SK-N-DZ (cell line): ENCODE results near the gene CSDE1.
A peak's percentile ranks its signal among the peaks of the same experiment; 100 is the strongest.

ENCODE experiments used
- DNase-seq: peaks from one replicate; pipeline ENCODE4 v3.0.0-alpha.2; 2015; ENCODE audit warnings: low spot score

The CSDE1 gene

GRCh38 chr1:114750780-114751179 is 7.0 kb downstream of the CSDE1 start:
- DNase-seq, result no peak

- DNase-seq, result no peak
Observed at GRCh38 chr1:114749835-114750234, 7.9 kb downstream of the CSDE1 start.

GRCh38 chr1:114746450-114747121 is 11.2 kb downstream of the CSDE1 start:
- DNase-seq, result no peak

GRCh38 chr1:114745291-114745690 is 12.5 kb downstream of the CSDE1 start:
- no peak for DNase-seq

- no peak for DNase-seq
Observed at GRCh38 chr1:114741963-114742746, 15.6 kb downstream of the CSDE1 start.

- DNase-seq, result no peak
Observed at GRCh38 chr1:114740331-114740730, 17.5 kb downstream of the CSDE1 start.

- DNase-seq, result no peak
Observed at GRCh38 chr1:114737314-114737849, 20.4 kb downstream of the CSDE1 start.

GRCh38 chr1:114735479-114735878 is 22.3 kb downstream of the CSDE1 start:
- no peak for DNase-seq

GRCh38 chr1:114729782-114730181 is 28.0 kb downstream of the CSDE1 start:
- DNase-seq, result no peak

- DNase-seq, result no peak
Observed at GRCh38 chr1:114728553-114728952, 29.2 kb downstream of the CSDE1 start.

- no peak for DNase-seq
Observed at GRCh38 chr1:114725230-114725629, 32.6 kb downstream of the CSDE1 start.

- no peak for DNase-seq
Observed at GRCh38 chr1:114723915-114724314, 33.9 kb downstream of the CSDE1 start.

GRCh38 chr1:114723457-114723856 is 34.3 kb downstream of the CSDE1 start:
- no peak for DNase-seq

GRCh38 chr1:114720492-114720891 is 37.3 kb downstream of the CSDE1 start:
- no peak for DNase-seq

- no peak for DNase-seq
Observed at GRCh38 chr1:114719424-114719787, 38.4 kb downstream of the CSDE1 start.

- DNase-seq, result no peak
Observed at GRCh38 chr1:114718661-114719423, 38.9 kb downstream of the CSDE1 start.

GRCh38 chr1:114716304-114717170 is 41.2 kb downstream of the CSDE1 start, which contains the start of gene NRAS:
Gene NRAS (minus strand): TSS chr1:114716771. CDS start chr1:114716160, 611 bp downstream.
- DNase-seq, result peak; percentile 87

- no peak for DNase-seq
Observed at GRCh38 chr1:114715952-114716303, 41.9 kb downstream of the CSDE1 start.

GRCh38 chr1:114712977-114713376 is 44.8 kb downstream of the CSDE1 start:
- no peak for DNase-seq

GRCh38 chr1:114710360-114710759 is 47.4 kb downstream of the CSDE1 start:
- DNase-seq, result no peak

GRCh38 chr1:114707604-114708003 is 50.2 kb downstream of the CSDE1 start:
- DNase-seq, result no peak
